ENCODE measurements around the gene FTH1.

The FTH1 gene

DNA sequence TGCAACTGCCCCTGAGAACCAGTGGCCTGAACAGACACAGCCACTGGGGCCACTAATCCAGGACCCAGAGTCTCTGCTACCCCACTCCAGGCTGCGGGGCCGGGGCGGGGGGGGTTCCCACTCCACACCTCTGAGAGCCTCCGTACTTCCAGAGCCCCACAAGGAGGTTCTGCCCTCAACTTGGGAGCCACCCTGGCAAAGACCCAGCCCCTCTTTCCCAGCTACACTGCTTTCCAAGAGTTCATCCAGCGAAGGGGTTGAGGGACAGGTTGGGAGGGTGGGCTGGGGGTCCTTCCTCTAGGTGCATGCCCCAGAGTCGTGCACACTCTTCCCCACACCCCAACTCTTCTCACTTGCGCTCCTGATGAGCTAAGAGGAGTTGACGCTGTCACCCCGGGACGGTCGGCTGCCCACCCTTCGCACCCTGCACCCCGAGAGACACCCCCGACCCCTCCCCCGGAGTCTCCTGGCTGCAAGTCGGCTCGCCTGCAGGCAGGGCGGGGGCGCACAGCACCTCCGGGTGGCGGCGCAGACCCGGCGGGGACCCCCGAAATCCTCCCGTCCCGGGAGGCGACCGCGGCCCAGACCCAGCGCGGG is 50.6 kb downstream of the FTH1 start:
- H3K27ac ChIP-seq, result no peak overlapping the region

DNA sequence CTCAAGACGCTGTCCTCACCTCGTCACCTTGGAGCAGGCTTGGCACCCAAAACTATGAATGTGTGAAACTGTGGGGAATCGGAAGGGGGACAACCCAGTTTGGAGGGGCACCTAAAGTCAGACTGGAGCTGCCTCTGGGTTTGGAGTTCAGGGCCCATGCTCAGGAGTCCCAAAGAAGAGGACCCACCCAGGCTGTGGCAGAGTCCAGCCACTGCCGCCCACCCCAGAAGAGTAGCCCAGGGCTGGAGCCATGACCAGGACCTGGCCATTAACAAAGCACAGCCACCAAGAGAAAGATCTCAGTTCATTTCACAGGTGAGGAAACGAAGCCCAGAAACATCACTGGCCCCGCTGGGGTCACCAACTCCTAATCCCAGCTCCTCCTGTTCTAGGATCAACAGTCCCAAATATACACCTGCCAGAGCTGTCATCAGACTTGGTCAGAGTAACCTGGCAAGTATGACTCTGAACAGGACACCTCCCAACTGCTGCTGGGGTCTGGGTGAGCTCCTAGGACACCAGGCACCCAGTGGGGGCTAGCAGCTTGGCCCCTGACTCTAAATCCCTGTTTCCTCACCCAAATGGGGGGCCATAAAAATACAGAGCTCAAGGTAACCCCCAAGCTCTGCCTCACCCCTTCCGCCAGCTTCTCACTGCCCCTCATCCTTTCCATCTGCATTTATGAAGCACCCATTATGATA is 52.8 kb downstream of the FTH1 start:
- no peaks in the 10 kb centered on the region for H3K79me2 ChIP-seq
- H3K9me3 ChIP-seq (ENCODE audit: control insufficient read depth, low read length), result no peaks in the 10 kb centered on the region
- no peak overlapping the region for H3K4me2 ChIP-seq (ENCODE audit: low read length)
- TF ChIP-seq, protein P1, sequence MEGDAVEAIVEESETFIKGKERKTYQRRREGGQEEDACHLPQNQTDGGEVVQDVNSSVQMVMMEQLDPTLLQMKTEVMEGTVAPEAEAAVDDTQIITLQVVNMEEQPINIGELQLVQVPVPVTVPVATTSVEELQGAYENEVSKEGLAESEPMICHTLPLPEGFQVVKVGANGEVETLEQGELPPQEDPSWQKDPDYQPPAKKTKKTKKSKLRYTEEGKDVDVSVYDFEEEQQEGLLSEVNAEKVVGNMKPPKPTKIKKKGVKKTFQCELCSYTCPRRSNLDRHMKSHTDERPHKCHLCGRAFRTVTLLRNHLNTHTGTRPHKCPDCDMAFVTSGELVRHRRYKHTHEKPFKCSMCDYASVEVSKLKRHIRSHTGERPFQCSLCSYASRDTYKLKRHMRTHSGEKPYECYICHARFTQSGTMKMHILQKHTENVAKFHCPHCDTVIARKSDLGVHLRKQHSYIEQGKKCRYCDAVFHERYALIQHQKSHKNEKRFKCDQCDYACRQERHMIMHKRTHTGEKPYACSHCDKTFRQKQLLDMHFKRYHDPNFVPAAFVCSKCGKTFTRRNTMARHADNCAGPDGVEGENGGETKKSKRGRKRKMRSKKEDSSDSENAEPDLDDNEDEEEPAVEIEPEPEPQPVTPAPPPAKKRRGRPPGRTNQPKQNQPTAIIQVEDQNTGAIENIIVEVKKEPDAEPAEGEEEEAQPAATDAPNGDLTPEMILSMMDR (IDR thresholded peaks at IDR 0.05), result no peak
- no peak overlapping the region for H2AFZ ChIP-seq
- no peaks in the 10 kb centered on the region for H3K36me3 ChIP-seq (ENCODE audit: control insufficient read depth, insufficient read depth, low read length)
- no peak overlapping the region for H3K27ac ChIP-seq
- no peaks in the 10 kb centered on the region for H3K4me1 ChIP-seq
- H3K27me3 ChIP-seq (ENCODE audit: control insufficient read depth, insufficient read depth, low read length), result no peaks in the 10 kb centered on the region
- H3K9ac ChIP-seq, result no peak overlapping the region
- H3K4me3 ChIP-seq (ENCODE audit: low read depth, low read length), result no peak overlapping the region

More for the DNA sequence above, 50.6 kb downstream of the FTH1 start:
- Histone ChIP-seq H3K9ac (no peak overlapping the region), H3K4me1 (no peaks in the 10 kb centered on the region), H3K4me3 (ENCODE audit: low read depth, low read length) (peak overlapping the region; percentile 46), H3K79me2 (no peaks in the 10 kb centered on the region), H3K36me3 (ENCODE audit: control insufficient read depth, insufficient read depth, low read length) (no peaks in the 10 kb centered on the region), H3K4me2 (ENCODE audit: low read length) (peak overlapping the region; percentile 59), H2AFZ (no peak overlapping the region), H3K27me3 (ENCODE audit: control insufficient read depth, insufficient read depth, low read length) (no peaks in the 10 kb centered on the region), H3K9me3 (ENCODE audit: control insufficient read depth, low read length) (no peaks in the 10 kb centered on the region)
- TF ChIP-seq, protein P1 (IDR thresholded peaks at IDR 0.05), result no peak

Data from parathyroid adenoma (tissue), 2 donors.